Pons (tissue), 1 donor: ENCODE data around the gene COMP.
A peak's percentile ranks its signal among the peaks of the same experiment; 100 is the strongest.
"Not testable (repeated sequence)": the region's sequence is repeated elsewhere in the genome, so short reads cannot be mapped to it uniquely, and the experiment has no call there.

ENCODE experiments used
- DNase-seq: peaks from one replicate; pipeline ENCODE4 v3.0.0-alpha.2; 2016; ENCODE audit warnings: low spot score

The COMP gene

GRCh38 chr19:18745931-18746330 lies 45.2 kb downstream of the COMP start:
- DNase-seq = no peak

- no peak for DNase-seq
Observed at GRCh38 chr19:18745012-18745735, 45.9 kb downstream of the COMP start.

GRCh38 chr19:18743784-18744418 lies 47.2 kb downstream of the COMP start:
- DNase-seq = no peak

GRCh38 chr19:18742838-18743783 lies 48.0 kb downstream of the COMP start:
- DNase-seq = no peak

GRCh38 chr19:18742324-18742723 lies 48.8 kb downstream of the COMP start:
- DNase-seq = no peak

GRCh38 chr19:18741124-18742121 lies 49.7 kb downstream of the COMP start:
- DNase-seq = no peak

- DNase-seq = no peak
Observed at GRCh38 chr19:18738961-18739690, 52.0 kb downstream of the COMP start.

- no peak for DNase-seq
Observed at GRCh38 chr19:18737954-18738351, 53.2 kb downstream of the COMP start.

GRCh38 chr19:18737337-18737953 lies 53.7 kb downstream of the COMP start:
- DNase-seq = no peak

- DNase-seq = no peak
Observed at GRCh38 chr19:18736415-18737336, 54.4 kb downstream of the COMP start.

- peak; percentile 4 for DNase-seq
Observed at GRCh38 chr19:18735752-18736151, 55.4 kb downstream of the COMP start.

GRCh38 chr19:18735324-18735723 lies 55.8 kb downstream of the COMP start:
- DNase-seq = no peak

GRCh38 chr19:18733762-18734332 lies 57.3 kb downstream of the COMP start:
- not testable (repeated sequence) for DNase-seq

GRCh38 chr19:18733196-18733647 lies 57.9 kb downstream of the COMP start:
- no peak for DNase-seq
